Stimulated activated CD8-positive, alpha-beta memory T cell treated with anti-CD3 and anti-CD28 coated beads, Interleukin-12 subunit alpha, Interleukin-12 subunit beta, amount 100 ng/mL, for 24 hours (primary cell): ENCODE measurements around the gene F12.

Experiments
- DNase-seq: peaks from one replicate; pipeline ENCODE4 v3.0.0-alpha.2; 2020; ENCODE audit errors: extremely low read depth

The F12 gene

DNA sequence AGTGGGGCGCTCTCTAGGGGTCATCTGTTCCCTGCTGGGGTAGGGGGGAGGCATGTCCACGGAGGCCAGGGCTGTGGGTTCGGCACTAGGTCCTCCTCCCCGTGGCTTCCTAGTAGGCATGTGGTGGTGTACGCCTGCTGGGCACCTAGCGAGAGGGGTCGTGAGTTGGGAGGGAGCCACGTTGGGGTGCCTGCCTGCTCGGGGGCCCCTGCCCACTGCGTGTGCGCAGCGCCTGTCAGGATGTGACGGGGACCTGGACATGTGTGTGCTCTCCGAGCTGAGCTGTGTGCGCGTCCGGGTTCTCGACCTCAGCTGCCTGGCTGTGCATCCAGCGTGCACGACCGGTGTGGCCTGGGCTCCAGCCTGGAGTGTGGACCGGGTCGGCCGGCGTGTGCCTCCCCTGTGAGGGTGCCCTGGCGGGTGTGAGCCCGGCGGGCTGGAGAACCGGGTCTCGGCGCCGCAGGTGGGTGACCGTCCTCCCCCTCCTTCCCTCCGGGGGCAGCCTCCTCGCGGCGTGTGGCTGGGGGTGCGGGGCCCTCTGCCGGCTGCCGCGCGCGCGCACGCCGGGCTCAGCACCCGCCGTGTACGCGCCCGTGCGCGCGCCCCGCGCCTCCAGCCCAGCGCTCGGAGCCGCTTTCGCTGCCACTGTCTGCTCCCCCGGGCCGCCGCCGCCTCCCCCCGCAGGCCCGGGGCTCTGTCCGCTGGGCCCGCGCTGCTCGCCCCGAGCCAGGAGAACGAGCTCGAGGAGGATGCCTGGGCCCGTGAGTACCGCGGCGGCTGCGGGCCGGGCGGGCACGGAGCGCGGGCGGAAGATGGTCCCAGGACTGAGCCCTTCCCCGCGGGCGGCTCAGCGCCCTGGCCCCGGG, 37.1 kb upstream of the F12 start, which contains the start of gene PRR7:
PRR7 (plus strand) TSS at position 615 of the 866 bp plus-strand sequence. CDS start 8,254 bp downstream, outside the sequence.
- DNase-seq: no peak

DNA sequence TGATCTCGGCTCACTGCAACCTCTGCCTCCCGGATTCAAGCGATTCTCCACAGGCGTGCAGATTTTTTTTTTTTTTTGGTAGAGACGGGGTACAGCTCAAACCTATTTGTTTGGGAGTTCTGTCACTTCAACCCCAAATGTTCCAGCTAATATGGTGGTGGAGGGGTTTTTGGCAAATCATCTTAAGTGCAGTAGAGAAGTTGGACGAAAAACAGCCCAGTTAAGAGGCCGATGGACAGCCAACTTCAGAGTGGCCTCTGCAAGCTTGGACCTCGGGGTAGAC, 36.5 kb upstream of the F12 start:
- no peak for DNase-seq

DNA sequence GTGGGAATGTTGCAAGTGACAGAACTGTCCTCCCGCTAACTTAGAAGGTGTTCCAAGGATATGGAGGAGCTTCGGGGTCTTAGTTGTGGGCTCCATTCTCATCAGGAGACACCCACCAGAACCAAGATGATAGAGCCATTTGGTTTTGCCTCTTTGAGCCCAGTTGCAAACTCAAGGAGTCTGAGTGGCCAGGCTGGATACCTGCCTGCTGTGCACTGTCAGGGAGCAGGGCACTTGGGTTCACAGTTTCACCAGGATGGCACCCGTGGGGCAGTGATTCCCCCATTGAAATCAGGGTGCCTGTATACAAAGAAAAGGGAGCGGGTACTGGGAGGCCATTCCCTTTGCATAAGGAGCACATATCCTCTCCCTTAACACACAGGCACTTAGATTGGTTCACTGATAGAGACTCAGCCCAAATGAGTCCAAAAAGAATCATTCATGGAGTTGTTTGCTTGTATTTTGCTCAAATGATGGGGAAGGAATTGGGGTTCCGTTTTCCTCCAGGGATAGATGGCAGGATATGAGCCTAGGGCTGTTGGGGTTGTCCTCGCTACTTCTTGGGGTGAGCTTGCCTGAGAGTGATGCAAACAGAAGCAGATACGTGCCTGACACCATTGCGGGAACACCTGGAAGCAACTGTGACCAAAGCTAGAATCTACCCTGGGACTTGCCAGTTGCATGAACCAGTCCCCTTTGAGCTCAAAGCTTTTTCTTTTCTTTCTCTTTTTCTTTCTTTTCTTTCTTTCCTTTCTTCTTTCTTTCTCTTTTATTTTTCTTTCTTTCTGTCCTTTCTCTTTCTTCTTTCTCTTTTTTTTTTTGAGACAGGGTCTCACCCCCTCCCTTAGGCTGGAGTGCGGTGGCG, 35.9 kb upstream of the F12 start:
- DNase-seq: no peak

DNA sequence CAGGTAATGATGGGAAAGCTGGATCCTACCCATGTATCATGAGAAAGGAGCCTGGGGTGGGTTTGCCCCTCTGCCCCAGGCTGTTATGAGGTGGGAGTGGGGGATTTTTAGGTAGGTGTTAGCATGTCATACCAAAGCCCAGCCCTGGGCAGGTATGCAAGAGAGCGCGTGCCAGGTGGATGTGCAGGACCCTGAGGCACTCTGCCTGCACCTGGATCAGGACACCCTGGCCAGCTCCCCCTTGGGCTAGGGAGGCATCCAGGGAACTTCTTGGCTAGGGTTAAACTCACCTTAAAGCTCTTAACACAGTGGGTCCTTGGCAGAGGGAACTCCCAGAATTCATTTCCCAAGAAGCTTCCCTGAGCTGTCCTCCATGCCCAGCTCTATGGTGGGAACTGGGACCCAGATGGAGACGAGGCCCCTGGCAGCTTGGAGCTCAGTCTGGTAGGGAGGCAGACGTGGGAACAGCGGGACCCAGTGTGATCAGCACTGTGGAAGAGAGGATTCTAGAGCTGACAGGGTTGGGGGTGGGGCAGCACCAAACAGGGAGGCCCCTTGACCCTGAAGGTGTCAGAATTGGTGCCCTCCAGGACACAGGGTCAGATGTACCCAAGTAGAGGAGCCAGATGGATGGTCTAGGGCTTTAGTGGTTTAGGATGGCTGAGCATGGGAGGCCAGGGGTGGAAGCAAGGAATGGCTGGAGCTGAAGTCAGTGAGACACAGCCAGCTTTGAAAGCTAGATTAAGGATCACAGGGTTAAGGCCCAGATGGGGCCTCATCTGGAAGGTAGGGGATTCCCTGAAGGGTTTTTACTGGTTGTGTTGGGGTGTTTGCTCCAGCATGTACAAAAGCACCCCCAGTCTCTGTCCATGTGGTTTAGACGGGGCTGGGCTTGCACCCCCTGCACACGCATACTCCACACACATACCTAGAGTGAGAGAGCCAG, 35.0 kb upstream of the F12 start:
- DNase-seq: no peak

DNA sequence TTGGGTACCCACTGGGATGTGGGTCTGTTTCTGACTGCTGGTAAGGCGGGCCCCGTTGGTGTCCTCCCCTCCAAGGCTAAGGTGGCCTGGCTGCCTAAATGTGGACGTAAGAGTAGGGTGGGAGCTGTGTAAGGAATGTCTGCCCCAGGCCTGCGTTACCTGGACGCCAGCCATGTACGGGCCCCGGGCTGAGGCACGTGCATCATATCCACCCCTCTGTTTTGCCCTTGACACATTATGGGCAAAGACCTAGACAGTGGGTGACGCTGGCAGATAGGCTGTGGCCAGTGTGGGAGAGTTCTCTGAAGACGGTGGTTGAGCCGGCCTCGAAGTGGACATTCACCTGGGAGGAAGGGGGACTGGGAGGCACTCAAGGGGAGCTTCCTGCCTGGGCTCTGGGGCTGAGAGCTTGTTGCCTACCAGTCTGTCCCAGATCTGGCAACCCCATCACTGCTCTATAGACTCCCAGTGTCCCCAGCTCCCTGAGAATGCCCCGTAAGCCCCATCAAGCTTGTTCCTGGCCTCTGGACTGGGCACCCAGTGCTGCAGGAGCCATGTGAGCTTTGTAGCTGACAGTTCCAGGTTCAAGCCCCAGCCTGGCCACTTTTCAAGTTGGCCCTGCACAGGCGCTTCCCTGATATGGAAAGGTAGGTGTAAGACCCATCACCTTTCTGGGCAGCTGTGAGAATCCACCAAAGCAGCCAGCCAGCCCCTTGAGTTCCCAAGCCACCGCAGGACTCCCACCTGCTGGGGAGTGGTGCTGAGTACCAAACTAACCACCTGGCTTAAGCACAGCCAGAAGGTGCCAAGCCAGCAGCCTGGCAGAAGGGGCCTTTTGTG, 34.0 kb upstream of the F12 start:
- DNase-seq: no peak

DNA sequence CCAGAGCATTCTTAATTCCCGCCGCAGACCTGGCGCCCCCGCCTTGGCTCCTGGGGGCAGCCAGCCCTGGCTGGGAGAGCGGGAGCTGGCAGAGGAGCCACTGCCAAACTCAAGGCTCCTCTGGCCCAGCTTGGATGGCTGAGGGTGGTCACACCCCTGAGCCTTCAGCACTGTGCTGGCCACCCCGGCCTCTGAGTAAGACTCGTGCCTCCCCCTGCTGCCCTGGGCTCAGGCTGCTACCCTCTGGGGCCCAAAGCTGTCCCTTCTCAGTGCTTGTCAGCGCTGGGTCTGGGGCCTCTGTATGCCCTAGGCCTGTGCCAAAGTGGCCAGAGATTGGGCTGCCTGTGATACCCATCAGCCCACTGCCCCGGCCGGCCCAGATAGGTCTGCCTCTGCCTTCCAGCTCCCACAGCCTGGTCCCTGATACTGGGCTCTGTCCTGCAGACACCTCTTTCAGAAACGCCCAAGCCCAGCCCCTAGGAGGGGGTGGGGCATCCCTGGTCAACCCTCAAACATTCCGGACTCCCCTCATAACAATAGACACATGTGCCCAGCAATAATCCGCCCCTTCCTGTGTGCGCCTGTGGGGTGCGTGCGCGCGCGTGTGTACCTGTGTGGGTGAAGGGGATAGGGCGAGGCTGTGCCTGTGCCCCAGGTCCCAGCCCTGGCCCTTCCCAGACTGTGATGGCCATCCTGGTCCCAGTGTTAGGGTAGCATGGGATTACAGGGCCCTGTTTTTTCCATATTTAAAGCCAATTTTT, 32.9 kb upstream of the F12 start:
- no peak for DNase-seq

DNA sequence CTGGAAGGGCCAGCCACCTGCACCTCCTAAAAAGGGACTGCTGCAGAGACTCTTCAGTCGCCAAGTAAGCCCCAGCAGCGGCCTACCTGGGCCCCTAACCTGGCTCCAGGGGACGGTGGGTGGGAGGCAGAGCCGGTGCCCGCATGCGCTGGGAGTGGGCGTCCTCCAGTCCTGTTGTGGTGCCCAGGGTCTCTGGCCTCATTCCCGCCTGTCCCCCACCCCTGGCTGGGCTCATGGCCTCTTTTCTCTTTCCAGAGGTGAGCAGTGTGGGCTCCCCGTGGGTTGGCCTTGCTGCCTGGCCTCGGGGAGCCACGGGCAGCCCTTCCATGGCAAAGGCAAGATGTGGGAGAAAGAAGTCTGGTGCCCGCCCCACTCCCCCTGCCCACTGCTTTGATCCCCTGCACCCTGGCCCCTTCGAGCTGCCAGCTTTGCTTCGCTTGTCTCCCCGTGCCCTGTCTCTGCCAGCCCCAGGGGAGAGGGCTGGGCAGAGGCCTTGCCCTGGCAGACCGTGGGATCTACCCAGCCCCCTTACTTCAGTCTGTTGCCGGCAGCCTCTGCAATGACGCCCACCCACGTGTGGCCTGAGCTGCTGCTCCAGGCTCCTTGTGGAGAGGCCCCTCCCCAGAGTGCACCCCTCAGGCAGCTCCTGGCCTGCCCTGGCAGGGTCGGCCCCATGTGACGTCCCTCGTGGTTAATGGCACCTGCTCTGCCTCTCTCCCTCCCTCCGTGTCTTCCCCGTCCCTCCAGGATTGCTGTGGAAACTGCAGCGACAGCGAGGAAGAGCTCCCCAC, 31.8 kb upstream of the F12 start:
- DNase-seq: no peak

DNA sequence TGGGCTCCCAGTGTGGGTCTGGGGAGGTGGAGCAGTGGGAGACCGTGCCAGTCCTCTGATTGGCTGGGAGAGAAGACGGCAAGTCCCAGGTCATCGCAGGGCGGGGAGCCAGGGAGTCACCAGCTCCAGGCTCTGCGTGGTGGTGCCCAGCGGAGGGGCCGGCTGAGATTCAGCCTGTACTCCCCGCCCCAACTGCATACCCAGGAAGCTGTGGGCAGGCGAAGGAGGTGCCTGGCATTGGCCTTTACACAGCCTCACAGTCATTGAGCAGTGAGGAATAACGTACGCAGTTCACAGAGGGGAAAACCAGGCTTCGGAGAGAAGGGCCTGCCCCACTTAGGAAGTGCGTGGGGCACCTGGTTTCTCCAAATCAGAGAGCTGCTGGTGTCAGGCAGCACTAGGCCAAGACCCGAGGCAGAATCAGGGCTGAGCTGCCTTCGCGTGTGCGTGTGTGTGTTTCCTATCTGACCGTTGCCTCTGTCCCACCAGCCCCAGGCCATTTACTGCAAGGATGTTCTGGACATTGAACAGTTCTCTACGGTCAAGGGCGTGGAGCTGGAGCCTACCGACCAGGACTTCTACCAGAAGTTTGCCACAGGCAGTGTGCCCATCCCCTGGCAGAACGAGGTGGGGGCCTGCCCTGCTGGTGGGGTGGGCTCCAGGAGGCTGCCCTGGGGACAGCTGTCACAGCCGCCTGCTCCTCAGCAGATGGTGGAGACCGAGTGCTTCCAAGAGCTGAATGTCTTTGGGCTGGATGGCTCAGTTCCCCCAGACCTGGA, 31.0 kb upstream of the F12 start:
- no peak for DNase-seq

DNA sequence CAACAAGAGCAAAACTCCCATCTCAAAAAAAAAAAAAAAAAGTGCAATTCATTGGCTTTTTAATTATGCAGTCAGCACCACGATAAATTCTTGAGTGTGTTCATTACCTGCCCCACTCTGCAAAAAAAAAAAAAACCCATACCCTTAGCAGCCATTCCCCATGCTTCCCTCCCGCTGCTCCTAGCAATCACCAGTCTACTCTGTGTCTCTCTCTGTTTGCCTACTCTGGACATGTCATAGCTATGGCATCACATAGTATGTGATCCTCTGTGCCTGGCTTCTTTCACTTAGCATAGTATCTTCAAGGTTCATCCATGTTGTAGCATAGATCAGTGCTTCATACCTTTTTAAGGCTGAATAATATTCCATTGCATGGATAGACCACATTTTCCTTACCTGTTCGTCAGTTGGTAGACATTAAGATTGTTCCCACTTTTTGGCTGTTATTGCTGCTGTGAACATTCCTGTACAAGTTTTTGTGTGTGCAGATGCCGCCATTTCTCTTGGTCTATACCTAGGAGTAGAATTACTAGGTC, 30.2 kb upstream of the F12 start:
- DNase-seq: no peak

DNA sequence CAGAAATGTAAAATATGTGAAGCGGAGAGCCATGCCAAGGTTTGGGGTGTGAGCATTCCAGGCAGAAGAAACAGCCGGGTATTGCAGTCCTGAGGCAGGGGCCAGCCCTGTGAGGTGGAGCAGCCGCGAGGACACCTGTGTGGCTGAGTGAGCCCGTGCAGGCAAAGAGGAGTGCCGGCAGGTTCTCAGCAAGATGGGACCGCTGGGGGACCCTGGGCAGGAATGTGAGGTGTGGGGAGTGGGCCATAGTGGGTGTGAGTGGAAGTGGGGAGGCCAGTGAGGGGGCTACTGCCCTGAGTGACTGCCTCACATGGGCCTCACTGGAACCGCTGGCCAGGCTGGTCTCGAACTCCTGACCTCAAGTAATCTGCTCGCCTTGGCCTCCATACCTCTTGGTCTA, 29.1 kb upstream of the F12 start:
- no peak for DNase-seq

DNA sequence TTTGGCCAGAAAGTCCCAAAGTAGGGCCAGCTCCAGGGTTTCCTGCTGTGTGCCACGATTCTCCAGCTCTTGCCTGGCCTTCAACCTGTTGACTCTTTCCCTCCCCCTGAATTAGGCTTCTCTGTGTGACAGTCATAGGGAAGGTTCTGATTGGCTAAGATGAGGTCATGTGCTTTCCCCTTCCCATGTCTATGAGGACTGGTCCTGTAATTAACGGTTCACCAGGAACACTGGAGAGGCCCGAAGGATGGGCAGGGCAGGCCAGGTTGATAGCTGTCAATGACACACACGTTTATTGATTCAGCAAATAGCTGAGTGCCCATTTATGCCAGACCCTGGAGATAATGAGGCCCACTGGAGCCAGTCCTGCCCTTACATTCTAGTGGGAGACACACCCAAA, 28.3 kb upstream of the F12 start:
- no peak for DNase-seq

DNA sequence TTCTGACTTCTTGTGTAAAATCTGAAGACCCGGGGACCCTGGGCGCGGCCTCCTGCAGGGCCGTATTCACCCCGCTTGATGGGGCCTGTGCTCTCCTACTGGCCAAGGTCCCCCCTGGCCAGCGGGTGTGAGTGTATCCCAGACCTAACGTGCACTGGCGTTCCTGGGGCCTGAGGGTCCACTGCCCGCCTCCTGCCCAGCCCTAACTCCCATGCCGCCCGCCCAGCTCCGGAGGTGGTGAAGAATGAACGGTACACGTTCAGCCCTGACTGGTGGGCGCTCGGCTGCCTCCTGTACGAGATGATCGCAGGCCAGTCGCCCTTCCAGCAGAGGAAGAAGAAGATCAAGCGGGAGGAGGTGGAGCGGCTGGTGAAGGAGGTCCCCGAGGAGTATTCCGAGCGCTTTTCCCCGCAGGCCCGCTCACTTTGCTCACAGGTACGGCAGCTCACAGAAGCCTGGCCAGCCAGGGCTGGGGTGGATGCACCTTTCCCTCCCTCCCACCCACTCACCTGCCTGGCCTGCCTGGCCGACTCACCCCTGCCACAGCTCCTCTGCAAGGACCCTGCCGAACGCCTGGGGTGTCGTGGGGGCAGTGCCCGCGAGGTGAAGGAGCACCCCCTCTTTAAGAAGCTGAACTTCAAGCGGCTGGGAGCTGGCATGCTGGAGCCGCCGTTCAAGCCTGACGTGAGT, 26.6 kb upstream of the F12 start:
- no peak for DNase-seq

DNA sequence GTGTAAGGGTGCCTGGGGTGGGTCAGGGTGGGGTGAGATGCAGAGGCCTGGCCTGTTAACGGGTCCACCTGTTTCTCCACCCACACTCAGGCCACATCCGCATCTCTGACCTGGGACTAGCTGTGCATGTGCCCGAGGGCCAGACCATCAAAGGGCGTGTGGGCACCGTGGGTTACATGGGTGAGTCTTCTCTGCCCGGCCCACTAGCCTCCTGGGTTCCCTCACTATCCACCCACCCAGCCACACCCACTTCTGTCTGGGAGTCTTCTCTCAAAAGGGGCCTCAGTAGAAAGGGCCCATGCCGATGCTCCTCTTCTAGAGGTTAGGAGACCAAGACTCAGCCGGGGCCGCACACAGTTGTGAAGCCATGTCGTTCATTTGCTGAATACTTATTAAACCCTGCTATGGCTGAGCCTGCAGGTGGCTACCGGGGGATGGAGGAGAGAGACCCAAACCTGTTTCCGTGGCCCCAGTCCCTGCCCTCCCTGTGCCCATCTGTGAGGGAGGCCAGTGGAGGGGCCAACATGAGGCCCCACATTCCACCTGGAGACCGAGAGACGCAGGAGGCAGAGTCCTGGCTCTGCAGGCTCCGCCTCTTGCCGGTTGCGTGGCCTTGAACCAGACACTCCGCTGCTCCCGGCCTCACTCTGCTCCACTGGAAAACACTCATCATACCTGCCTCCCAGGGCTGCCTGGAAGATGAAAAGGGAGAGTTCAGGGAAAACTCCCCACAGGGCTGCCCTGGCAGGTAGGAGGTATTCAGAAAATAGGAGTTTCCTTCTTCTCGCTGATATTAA, 25.8 kb upstream of the F12 start:
- no peak for DNase-seq

DNA sequence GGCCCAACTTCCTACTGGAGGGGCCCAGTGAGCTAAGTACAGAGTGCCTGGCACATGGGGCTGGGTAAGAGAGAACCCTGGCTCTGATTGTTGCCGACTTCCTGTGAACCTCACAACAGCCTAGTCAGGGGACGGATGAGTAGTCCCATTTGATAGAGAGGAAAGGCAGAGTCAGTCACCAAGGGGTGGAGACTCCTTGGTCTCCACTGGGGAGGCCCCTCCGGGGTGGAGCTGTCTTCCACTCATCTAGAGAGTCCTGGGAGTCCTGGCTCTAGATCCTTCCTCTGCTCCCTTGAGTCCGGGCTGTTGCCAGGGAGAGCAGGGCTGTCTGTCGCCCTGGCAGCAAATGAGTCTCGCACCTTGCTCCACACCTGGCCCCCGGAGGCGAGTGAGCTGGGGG, 25.1 kb upstream of the F12 start:
- no peak for DNase-seq

DNA sequence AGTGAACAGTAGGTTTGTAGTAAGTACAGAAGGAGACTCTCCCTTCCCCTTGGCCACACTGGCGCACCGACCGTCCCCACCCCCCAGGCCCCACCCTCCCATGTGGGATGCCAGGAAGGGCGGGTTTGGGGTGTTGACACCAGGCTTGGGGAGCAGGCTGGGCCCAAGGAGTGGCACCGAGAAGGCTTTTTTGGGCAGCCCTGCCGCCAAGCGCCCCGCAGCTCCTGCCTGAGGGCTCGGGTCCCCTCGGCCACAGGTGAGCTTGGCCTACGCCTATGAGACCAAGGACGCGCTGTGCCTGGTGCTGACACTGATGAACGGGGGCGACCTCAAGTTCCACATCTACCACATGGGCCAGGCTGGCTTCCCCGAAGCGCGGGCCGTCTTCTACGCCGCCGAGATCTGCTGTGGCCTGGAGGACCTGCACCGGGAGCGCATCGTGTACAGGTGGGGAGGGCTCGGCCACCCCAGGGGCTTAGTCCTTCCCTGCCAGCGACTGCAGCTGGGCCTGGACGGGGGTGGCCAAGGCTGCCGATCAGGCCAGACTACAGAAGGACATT, 24.4 kb upstream of the F12 start:
- DNase-seq: no peak

DNA sequence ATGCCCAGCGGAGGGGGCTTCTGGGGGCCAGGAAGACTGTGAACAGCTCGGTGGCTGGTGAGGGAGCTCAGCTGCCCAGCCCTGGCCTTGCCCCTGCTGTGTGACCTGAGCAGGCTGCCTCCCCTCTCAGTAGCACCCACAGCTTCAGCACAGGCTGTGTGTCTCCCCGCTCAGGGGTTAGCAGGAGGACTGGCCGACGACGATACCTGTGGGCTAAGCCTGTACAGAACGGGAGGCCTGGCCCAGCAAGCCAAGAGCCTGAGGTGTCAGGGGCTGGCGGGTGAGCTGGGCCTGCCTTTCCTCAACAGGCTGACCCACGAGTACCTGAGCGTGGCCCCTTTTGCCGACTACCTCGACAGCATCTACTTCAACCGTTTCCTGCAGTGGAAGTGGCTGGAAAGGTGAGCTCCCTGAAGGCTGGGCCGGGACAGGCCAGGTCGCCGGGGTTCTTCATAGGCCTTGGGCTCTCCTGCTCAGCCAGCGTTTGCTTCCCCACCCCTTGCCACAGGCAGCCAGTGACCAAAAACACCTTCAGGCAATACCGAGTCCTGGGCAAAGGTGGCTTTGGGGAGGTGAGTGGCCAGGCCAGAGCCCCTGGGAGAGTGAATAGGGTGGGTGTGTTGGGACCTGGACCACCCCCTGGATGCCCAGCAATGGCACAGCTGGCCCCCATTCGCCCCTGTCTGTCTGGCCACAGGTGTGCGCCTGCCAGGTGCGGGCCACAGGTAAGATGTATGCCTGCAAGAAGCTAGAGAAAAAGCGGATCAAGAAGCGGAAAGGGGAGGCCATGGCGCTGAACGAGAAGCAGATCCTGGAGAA, 23.7 kb upstream of the F12 start:
- no peak for DNase-seq
